HG02678 (cell line): ENCODE measurements around the gene MTREX.
"Not testable (repeated sequence)": the region's sequence is repeated elsewhere in the genome, so short reads cannot be mapped to it uniquely, and the experiment has no call there.

Experiments
- ATAC-seq: cut with Tn5 transposase; IDR thresholded peaks from one replicate; pipeline ENCODE4 v1.9.1; 2021; ENCODE audit warnings: mild to moderate bottlenecking, moderate library complexity; ENCODE audit not compliant: unreplicated experiment

Gene MTREX

DNA sequence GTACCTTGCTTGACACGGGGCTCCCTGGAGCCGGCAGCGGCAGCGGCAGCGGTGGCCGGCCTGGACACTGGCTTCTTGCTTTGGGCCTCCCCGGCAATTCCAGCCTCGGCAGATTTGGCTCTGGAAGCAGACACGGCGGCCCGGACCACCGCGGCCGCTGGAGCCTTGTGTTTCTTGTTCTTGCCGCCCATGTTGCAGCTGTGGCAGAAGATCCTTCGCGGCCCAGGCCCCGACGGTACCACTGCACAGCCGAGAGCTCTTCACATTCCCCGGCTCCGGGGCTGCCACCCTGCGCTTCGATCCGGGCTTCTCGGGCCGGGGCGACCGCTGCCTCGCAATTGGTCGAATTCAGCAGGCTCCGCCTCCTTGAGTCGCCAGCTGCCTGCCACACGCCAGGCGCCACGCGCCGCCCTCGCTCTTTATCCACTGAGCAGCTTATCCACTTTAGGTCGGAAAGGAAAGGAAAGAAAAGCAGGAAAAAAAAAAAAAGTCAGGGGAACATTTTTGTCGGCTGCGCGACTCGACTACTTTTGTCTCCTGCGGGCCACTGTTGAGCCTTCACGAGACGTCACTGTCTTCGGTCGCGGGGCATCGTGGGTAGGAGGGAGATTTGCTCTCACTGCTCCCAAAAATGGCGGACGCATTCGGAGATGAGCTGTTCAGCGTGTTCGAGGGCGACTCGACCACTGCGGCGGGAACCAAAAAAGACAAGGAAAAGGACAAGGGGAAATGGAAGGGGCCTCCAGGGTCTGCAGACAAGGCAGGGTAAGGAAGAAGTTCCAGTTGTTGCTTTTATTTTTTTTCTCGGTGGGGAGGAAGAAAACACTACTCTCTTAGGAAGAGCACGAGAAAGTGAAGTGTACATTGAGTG lies at the start of gene MTREX, which contains the start of gene DHX29:
TSS of gene MTREX (plus strand) at position 607 of the 871 bp plus-strand sequence. CDS start at position 632, 25 bp downstream.
TSS of gene DHX29 (minus strand) at position 312 of the 871 bp plus-strand sequence. CDS start at position 191, 121 bp downstream.
- ATAC-seq, result peak; percentile 95

DNA sequence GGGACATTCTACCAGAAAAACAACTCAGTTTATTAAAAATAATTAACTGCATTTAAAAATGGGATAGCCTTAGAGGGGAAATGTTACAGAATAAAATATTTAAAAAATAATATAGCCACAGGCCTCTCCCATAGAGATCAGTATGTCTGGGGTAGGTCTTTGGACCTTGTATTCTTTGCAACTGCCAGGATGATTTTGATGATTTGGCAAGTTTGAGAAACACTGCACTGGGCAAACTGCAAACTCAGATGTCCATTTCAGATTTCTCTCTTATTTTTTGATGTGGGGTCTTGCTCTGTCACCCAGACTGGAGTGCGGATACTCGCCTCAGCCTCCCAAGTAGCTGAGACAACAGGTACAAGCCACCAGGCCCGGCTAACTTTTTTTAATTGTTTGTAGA lies 49.5 kb upstream of the MTREX start:
- ATAC-seq, result no peak

DNA sequence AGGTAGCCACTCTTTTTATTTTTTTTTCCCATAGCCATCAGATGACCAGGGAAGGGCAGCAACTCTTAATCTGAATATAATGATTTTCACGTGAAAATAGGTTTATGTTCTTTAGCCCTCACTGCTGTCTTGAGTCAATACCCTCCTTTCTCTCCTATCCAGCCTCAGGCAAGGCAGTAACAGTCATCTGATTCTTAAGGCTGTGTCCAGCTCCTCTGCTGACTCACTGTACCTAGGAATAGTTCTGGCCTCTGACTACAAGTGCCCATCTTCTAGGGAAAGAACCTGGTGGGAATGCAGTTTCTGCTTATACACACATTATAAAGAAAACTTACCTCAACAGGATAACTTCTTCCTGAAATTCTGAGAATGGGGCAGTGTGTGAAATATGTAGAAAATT lies 31.0 kb upstream of the MTREX start:
- ATAC-seq, result no peak

DNA sequence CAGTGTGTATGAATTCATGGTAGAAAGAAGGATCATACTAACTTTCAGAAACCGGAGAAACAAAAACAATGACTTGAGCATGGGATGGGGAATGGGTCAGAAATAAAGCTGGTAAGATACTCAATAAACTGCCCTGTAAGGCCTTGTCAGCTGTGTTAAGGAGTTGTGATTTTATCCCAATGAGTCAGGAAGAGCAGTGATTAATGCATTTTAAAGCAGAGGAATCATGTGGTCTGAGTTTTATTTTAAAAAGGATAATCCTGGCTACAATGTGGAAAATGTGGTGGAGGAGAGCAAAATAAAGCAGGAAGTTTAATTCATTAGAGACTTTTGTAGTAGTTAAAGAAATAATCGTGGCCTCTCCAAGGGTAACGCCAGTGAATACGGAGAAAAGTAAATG lies 29.0 kb upstream of the MTREX start:
- no peak for ATAC-seq

DNA sequence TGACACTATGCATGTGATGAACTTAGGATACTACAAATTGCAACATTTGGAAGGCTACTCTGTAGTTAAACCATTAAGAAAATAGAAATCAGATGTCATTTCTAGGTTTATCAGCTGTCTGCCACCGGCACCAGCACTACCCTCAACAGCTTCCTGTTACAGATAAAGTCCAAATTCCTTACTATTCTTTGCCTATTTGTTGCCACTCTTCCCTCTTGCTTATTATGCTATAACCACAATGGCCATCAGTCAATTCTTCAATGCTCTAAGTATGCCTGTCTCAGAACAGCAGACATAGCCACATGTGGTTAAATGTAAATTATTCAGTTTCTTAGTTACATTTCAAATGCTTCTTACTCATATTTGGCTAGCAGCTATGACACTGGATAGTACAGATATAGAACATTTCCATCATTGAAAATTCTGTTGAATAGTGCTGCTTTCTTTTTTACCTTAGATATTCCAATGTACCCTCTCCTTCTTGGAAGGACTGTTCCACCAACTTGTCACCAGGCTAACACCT lies 21.3 kb upstream of the MTREX start:
- no peak for ATAC-seq

DNA sequence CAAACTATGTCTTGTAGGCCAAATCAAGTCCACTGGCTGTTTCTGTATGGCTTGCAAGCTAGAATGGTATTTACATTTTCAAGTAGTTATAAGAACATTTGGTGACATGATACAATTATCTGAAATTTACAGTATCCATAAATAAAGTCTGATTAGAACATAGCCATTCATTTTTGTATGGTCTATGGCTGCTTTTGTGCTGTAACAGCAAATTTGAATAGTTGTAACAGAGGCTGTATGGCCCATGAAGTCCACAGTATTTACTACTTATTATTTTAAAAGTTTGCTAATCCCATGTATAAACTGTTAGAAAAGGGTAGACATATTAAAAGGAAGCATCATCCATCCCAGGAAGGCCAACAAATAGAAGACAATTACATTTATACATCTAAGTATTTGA lies 18.0 kb upstream of the MTREX start:
- ATAC-seq, result no peak

DNA sequence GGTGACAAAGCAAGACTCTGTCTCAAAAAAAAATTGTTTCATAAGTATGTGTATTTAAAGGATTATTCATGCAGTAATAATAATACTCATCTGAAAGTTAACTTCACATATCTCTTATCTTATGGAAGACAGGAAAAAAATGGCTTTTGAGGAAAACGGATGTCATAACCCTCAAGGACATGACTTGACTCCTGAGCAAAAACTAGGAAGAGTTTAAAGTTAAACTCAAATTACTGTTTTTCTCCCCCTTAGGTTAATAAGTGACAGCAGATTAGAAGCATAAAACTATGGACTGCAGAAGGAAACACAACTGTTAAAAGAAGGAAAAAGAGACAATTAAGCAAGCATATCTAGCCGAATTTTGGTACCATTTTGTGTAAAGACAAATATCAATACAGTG lies 16.8 kb upstream of the MTREX start:
- ATAC-seq, result no peak

DNA sequence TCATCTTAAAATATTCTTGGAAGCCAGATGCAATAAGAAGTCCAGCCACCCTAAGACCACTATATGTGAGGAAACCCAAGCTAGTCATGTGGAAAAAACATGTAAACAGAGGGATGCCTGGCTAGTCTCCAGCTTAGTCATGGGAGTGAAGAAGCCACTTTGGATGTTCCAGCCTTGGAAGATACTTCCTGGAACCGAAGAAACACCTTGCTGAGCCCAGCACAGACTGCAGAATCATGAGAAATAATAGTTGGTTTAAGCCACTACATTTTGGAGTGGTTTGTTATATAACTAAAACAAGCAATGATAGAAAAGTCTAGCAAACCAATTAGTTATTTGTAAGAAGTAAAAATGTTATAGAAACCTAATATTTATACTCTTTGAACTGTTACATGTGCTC lies 12.9 kb upstream of the MTREX start:
- ATAC-seq, result no peak

DNA sequence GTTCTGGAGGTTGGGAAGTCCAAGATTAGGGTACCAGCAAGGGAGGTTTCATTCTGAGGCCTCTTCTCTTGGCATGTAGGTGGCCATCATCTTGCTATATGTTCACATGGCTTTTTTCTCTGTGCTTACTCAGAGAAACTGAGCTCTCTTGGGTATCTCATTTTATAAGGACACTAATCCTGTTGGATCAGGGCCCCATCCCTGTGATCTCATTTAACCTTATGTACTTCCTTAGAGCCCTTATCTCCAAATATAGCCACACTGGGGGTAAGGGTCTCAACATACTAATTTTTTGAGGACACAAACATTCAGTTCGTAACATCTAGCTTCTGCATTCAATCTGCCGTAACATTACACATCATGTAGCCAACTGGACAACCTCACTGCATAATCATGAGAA lies 6.9 kb upstream of the MTREX start:
- no peak for ATAC-seq

DNA sequence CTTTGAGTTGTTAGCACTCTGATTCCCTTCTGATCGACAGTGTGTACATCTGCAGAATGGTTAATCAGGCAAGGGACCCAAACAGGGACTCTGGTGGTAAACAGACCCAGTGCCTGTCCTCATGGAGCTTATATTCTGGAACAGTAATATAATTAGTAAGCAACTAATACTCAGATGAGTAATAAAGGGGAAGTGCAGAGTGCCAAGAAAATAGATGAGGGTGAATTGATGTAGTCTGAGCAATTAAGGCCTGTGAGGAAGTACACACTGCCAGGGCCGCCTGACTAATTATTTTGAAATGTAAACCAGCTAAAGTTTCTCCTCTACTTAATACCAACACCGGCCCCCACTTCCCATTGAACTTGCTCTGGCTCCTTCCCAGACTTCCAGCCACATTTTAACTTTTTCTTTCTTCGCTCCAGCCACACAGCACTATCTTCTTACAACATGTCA lies 4.5 kb upstream of the MTREX start:
- no peak for ATAC-seq

DNA sequence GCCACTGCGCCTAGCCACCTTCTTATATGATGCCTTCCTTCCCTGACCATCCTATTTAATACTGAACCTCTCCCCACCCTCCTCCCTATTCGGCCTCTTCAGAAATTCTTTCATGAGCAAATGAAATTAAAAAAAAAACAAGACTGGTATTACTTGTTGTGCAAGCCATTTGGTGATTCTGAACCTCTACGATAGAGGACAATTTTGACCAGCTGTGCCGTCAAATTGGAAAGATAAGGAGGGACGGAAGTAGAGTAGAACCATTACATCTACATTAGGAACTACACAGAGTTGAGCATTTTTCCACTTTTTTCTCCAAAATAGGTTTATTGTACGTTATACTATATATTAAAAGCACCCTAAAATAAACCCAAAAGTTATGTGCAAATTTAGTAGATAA lies 3.2 kb upstream of the MTREX start:
- ATAC-seq, result no peak

DNA sequence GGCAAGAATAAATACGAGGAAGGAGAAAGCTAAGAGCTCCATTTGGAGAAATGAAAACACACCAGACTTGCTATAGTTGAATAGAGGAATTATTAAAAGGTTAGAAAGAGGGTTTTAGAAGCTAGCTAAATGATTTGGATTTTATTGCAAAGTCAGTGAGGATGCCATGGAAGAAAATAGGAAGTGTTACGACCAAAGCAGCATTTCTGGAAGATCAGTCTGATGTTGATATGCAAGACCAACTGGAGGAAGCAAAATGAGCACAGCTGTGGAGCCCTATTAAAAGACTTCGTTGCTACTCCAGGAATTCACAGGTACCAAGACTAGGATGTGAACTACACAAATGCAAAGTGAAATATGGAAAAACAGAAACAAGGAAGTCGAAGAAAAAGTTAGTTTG lies 2.4 kb upstream of the MTREX start:
- no peak for ATAC-seq

DNA sequence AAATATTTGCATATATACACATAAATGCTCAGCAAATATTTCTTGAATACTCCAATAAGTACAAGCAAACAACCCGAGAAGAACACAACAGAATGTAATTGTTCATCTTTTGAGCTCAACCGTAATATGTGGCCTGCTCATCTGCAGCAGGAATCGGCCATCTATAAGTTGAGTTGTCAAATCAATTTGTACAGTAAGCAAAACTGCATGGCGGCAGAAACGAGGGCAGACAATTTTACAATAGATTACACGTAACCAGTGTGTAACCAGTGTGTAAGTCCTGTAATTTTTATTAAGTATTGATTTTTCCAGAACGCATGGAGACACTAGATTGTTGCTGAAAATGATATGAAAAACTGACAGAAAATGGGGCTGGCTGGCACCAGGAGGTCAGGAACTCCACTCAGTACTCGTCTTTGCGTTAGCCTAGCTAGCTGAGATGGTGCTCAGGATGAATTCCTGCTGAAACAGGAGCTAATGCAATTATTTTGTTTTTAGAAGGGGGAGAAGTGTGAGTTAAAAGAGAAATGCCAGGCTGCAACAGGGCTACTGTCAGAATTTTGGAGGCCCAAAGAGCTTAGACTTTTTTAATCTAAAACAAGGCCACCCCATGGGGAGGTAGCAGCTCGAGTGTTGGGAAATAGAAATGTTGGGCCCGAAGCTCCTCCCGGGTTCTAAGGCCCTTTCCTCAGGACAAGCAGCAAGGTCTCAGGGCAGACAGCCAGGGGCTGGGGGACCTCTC lies 977 bp upstream of the MTREX start:
- ATAC-seq, result no peak

DNA sequence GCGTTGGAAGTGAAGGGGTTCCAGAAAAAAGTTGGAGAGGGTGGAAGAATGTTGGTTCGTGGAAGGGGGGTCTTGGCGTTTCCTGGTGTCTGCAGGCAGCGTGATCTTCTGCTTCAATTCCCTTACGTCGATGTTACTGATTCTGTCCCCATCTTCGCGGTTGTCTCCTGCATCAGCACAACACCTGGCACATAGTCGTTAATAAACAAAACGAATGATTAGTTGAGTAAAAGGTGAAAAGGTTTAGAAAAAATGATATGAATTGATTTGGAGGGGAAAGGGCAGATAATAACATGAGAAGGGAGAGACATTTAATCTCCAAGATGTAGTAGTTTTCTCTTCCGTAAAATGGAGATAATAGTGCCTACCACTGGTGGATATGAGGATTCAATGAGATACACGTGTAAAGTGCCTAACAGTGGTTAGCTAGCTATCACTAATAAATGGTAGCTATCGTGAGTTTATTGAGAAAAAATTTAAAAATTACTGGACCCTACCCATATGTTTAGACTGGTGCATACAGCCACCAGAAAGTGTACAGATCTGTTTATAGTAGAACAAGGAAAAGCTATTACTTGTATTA lies 556 bp downstream of the MTREX start:
- ATAC-seq, result peak; percentile 1

DNA sequence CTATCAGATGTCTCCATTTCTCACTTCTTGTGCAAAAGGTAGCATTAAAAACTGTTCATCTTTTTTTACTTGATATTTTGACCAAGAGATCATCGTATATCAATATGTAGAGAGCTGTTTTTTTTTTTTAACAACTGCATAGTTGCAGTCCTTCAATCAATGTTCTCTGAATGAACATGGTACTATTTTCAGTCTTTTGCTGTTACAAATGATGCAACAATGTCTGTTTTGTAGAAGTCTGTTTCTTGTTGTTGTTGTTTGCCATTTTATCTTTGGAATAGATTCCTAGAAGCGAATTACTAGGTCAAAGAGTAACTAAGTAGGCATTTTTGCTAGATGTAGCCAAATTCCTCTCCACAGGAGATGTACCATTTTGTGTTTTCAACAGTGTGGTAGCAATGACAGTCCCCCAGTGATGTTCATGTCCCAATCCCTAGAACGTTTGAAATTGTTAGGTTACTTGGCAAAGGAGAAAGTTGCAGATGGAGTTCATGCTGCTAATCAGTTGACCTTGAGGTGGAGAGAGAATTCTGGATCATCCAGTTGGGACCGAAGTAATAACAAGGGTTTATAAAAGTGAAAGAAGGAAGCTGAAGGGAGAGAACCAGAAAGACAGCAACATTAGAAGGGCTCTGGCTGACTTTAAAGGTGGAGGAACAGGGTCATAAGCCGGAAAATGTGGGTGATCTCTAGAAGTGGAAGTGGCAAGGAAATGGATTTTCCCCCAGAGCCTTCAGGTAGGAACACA lies 6.3 kb downstream of the MTREX start:
- ATAC-seq, result no peak

DNA sequence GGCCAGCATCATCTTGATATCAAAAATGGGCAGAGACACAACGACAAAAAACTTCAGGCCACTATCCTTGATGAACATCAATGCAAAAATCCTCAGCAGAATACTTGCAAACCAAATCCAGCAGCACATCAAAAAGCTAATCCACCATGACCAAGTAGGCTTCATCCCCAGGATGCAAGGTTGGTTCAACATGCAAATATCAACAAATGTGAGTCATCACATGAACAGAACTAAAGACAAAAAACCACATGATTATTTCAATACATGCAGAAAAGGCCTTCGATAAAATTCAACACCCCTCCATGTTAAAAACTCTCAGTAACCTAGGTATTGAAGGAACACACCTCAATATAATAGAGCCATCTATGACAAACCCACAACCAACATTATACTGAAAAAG lies 8.5 kb downstream of the MTREX start:
- ATAC-seq, result no peak

DNA sequence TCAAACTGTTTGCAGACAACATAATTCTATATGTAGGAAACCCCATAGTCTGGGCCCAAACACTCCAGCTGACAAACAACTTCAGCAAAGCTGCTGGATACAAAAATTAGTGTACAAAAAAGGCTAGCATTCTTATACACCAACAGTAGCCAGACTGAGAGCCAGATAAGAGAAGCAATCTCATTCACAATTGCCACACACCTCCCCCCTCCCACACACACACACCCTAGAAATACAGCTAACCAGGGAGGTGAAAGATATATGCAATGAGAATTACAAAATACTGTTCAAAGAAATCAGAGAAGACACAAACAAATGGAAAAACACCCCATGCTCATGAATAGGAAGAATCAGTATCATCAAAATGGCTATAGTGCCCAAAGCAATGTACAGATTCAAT lies 9.0 kb downstream of the MTREX start:
- no peak for ATAC-seq

DNA sequence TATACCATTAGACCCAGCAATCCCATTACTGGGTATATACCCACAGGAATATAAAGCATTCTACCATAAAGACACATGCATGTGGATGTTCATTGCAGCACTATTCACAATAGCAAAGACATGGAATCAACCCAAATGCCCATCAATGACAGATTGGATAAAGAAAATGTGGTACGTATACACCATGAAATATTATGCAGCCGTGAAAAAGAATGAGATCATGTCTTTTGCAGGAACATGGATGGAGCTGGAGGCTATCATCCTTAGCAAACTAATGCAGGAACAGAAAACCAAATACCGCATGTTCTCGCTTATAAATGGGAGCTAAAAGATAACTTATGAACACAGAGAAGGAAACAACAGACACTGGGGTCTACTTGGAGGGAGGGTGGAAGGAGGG lies 10.4 kb downstream of the MTREX start:
- ATAC-seq, result not testable (repeated sequence)

DNA sequence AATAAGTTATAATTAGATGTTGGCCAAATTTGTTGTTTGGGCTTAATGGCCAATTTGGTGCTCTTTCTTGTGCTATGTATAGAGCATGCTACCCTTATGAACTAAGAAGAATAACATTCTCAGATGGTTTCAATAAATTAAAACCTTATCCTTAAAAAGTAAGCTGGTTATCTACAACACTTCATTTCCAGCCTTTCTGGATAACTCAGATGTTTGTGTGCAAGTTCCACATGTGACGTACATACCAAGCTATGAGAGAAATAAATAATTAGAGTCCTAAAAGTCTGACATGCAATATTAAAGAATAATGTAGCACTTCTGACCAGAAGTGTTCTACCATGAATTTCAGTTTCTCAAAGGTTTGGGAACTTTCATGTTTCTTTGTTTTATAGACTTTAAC lies 11.7 kb downstream of the MTREX start:
- ATAC-seq, result no peak

DNA sequence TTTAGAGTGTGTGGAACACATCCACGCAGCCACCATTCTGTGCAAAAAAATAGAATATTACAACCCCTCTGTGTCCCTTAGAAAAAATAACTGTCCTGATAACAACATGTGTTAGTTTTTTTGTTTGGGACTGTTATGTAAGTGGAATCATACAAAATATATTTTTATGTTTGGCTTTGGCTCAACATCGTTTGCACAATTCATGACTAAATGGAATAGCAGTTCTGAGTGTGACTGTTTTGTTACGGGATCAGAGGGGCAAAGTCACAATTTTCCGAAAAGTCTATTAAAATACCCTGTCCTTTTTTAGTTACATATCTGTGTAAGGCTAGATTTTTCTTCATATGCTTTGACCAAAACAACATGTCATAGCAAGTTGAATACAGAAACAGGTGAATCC lies 12.8 kb downstream of the MTREX start:
- no peak for ATAC-seq

DNA sequence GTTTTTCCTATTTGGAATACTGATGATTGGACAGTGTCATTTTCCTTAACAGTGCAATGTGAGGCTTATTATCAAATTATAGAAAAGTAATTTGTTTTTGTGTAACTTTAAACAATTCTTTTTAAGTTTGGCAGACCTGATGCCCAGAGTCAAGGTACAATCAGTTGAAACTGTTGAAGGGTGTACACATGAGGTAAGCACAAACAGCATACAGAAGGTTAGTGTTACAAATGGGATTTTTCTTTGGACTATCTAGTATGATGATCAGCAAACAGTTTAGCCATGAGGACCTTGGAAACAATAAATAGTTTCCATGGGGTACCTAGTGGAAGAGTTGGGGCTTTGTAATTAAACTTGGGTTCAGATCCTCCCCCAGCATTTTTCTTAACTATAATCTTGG lies 16.2 kb downstream of the MTREX start:
- ATAC-seq, result no peak
